HG02623 (cell line): ENCODE results near the gene XRCC4.
A peak's percentile ranks its signal among the peaks of the same experiment; 100 is the strongest.
"Not testable (repeated sequence)": the region's sequence is repeated elsewhere in the genome, so short reads cannot be mapped to it uniquely, and the experiment has no call there.

Experiments used
- ATAC-seq: cut with Tn5 transposase; IDR thresholded peaks from one replicate; pipeline ENCODE4 v1.9.1; 2021; ENCODE audit warnings: moderate library complexity; ENCODE audit not compliant: unreplicated experiment

Gene XRCC4

DNA sequence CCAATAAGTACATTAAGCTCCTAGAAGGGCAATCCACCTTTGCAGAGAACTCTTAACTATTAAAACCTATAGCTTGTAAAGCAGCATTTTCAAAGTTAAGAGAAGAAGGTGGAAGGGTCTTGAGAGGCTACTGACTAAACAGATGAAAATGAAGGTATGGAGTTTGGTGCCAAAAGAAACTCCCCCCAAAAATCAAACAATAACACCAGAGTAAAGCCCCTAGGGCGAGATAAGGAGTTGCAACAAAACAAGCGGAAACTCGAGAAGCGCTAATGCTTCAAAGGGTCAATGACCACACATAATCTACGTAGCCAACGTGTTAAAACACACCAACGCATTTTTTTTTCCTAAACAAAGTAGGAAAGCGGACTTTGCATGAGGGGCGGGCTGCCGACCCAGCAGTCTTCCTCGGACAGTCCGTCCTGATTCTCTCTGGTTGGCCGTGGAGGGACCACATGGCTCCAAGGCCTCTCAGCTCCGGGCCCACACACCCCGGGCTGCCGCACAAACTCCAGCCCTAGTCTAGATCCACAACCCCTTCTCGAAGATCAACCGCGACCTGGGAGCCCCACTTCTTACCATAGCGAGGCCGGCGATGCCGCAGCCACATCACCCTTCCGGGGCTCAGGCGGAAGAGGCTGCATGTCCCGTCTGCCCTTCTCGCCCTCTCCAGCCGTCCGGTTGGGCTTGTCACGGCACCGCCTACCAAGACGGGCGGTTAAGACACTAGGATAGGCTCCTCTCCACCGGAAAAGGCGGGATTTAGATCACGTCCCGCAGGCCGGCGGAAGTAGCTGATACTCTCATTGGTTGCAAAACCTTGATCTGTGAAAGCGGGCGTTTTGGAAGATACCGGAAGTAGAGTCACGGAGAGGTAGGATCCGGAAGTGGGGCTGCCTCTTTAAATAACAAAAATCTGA, at the start of gene XRCC4, which contains the start of gene TMEM167A:
XRCC4 (plus strand) TSS at position 806 of the 920 bp plus-strand sequence. CDS start 27,373 bp downstream, outside the sequence.
TMEM167A (minus strand) TSS at position 653 of the 920 bp plus-strand sequence; CDS start at position 582, 71 bp downstream.
- ATAC-seq = peak; percentile 98

DNA sequence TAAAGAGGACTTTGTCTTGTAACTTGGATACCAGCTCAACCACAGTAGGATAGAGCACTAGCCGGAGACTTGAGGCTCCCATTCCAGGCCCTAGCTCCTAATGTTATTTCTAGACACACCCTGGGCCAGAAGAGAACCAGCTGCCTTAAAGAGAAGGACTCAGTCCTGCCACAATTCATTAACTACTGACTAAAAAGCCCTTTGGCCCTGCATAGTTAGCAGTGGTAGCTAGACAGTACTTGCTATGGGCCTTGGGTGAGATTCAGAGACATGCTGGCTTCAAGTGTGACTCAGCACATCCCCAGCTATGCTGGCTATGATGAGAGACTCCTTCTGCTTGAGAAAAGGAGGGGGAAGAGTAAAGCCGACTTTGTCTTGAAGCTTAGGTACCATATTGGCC, 47.4 kb upstream of the XRCC4 start:
- ATAC-seq = no peak

DNA sequence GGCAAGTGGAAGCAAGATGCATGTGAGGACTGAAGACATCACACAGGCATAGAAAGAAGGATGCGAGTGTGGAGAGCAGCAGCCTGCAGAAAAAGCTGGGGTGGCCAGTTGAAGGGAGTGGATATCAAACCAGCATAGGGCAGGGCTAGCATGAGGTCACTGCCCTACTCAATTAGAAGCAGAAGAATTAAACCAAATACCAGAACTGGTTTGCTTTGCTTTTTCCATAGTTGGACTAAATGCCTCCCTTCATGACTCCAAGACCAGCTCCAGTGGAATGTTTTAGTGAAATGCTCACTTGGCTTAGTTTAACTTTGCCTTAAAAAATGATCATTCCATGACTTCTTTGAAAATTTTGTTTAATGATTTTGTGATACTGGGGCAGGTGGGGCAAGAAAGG, 46.0 kb upstream of the XRCC4 start:
- ATAC-seq = no peak

DNA sequence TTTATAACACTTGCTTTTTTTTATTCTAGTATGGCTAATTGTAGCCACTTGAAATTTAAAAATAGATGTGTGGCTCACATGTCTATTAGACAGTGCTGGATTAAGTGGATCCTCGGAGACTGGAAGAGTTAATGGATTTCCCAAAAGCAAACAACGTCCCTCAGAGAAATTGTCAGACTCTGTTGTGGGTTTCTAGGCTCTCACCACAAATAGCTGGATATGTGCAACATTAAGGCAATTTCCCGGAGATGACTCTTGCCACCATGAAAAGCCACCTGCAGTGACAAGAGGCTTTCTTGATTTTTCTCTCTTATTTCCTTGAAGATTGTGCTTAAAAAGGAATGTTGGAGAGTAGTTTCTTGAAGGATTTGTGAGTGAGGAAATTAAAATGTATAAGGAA, 43.3 kb upstream of the XRCC4 start:
- ATAC-seq = no peak

DNA sequence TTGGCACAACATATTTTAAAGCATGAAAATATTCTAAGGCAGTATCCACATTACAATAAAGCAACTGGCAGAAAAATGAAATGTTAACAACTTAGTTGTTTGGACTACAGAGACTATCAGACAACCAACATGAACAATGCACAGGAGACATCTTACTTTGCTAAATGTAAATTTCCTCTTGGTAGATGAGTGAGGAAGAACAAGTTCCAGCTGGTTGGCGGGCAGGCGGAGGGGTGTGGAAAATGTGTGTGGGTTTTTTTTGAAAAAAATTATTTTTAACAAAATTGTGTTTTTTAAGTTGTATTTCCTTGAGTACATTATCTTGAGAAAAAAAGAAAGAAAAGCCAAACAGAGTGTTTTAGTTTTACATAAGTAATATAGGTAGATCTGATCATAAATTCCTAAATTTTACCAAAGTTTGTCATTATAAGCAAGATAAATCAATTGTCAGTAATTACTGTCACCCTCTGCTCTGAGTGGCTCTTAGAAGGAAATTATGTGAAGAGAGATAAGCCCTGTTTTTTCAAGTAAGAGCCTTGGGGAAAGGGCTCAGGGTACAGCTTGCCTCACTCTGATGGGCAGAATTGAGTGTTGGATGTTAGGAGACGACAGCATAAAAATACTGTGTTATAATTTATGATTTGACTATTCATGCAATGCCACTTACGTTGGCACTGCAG, 42.7 kb upstream of the XRCC4 start:
- ATAC-seq = no peak

DNA sequence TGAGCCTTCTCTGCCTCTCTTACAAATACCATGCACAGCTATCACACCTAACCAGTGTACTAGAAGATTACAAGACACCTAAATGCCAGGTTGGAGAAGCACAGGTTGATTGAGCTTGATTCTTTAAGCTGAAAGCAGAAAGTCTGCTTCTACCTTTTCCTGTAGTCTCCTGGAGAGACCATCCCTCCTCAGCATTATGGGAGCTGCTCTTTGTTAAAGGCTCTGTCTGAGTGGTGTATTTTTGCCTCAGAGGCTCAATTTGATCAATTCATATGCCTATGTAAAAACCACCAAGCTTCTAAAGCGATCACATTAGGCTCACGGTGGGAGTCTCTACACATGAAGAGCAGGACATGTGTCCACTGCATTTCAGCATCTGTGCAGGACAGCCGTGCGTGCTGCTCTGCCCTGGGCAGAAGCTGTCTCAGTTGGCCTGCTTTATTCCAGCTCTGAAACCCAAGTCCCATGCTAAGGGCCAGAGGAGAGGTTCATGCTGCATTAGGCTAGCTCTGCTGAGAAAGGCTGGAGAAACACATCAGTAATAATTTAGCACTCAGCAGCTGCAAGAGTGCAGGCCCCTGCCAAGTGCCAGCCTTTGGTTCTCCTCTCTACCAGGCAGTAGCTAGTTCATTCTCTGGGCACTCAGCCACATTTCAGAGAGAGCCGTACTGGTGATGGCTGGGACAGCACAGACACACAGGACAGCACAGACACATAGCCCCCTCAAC, 41.8 kb upstream of the XRCC4 start:
- no peak for ATAC-seq

DNA sequence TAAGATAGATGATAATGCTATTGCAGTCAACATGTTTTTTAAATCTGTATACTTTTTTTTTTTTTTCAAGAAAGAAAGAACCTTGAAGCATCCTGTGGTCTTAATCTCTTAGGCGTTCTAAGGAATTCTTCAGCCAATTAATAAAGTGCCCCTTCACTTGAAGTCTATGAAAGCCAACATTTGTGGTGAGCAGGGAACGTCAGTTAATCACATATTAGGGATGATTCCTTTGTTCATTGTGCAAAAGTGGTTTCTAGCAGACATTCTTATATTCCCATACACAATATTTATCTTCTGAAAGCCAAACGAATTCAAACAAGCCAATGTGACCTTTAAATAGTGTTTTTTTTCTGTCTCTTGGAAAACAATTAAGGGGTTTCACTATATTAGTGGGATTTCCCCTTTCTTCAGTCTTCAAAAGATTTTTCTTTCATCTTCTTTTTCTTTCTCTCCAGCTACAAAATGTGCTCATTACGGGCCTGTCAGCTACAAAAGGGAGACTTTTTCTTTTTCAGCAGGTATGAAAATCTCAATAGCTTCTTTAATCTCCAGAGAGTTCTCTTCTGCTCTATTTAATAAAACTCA, 40.3 kb upstream of the XRCC4 start:
- ATAC-seq = no peak

DNA sequence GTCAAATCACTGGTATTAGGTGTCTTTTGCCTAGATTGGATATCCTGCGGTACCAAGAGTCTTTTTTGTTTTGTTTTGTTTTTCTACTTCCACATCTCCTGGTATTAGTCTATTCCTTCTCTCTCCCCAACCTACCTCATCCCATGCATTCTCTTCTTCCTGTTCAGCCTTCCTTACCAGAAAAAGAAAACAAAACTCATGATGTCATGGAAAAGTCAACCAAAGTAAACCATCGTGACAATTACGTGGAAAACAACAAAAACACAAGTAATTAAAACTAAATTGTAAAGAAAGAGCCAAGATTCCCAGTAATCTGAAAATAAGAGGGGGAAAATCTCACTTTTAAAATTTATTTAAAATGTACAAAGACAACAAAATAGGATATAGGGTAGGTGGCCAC, 38.4 kb upstream of the XRCC4 start:
- no peak for ATAC-seq

DNA sequence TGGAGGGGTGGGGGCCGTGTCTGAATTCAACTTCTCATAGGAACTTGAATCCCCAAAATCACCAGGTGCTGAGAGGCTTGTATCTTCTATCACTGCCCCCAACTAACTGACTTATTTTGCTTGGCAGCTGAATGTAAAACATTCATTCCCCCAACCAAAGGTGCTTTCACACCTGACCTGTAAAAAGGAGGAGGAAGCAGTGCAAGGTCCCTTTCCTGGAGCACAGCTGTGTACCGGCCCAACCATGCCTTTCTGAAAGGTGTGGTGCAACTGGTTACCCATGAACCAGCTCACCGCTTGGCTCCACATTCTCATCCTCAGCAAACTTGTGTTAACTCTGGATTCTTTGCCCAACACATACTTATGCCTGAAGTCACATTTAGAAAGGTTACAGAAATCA, 34.8 kb upstream of the XRCC4 start:
- ATAC-seq = no peak

DNA sequence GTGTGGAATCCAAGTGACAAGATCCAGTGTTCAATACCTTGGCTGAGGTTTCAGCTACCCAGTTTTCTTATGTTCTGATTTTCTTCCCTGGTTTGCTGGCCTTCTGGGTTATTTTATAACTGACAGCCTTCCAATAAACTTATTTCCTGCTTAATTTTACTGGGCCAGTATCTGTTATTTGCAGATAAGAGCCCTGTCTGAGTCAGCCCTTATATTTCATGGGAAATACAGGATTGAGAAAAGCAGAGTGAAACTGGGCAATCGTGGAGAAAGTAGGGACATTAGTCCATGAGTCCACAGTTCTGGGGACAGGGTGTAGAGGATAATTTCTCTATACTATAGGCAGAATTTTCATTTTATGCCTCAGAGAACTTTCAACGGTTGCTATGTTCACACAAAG, 32.4 kb upstream of the XRCC4 start:
- ATAC-seq = no peak

DNA sequence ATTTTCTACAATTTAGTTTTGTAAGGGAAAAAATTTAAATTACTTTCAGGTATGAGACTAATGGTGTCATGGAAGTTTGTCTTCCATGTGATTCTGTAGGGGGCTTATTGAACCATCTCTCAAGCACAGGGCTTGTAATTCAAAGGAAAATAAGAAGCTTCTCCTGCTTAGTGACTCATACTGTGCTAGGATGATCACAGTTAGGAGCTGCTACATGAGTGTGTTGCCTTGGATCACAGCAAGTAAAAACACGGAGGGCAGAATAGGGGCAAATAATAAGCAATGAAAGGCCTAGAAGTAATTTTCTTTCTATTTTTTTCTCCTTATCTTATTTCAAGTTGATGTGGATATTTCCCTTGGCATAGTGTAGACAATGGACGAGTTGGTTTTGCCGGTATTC, 29.1 kb upstream of the XRCC4 start:
- no peak for ATAC-seq

DNA sequence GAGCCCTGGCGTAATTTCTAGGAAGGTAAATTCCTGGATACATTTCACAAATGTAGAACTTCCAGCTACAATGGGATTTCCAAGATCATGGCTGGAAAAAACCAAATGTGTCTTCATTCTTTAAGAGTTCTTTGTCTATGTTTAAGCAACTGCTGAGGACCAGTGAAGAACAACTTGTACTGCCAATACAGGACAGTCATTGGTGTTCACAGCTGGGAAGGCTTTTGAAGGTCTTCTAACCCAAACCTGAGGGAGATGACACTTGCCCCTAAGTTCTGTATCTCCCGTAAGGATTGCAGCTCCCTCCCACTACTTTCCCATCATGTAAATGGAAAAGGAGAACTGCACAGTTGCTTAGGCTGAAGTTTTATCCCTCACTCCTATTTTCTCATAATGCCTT, 28.5 kb upstream of the XRCC4 start:
- no peak for ATAC-seq

DNA sequence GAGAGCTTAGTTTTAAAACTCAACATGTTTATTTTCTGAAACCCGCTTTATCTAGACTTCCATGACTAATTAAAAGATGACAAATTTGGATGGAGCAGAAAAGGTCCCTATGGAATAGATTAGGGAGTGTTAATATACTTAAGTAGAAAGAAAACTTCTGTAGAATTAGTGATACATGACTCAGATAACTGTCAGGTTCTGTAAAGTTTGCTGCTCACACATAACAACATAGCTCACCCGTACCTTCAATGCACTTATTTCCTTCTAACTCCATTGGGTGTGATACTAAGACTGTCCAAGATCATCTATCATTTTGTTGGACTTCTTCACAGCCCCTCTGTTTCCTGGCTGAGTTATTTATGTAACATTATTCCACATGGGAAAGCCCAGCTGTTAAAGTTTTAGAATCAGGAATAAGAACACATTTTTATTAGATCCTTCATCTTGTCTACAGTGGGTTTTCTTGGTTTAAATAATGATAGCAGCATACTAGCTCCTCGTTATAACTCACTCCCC, 27.9 kb upstream of the XRCC4 start:
- ATAC-seq = no peak

DNA sequence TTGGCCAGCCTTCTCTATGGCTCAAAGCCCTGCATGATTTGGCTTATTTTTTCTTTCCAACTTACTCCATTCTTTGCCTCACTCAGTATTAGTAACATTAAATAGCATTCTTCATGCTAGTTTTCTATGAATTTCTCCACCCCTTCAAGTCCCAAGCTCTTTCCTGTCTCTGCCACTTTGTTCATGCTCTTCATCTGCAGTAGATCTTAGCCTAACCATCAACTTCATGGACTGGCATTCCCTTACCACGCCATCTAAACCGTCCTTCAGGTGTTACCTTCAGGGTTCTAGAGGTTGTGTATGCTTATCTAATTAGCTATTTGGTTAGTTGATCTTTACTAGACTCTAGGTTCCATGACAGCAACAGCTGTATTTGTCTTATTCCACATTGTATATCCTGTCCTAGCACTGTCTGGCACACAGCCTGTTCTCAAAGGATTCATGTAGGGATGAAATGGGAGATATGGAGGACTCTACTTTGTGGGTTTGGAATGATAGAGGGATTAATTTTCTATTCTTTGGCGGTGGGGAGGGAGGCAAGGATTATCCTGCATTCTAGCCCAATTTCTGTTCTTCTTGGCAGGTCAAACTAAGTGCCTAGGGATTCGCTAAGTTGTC, 26.5 kb upstream of the XRCC4 start:
- ATAC-seq = no peak

DNA sequence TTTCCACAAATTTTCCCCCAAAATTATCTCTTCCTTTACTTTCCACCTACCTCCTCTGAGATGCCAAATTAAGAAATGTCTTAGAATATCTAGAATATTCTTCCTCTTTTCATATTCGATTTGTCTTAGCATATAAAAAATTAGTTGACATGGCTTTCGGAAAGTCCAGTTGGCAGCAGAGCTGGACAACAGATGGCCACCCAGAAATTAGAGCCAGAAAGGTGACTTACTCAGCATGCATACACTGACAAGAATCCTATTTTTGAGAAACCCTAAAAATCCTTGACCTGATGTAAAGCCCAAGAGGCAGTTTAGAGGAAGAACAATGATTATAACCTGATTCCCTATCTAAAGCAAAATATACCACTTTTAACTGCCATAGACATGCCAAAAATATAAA, 22.2 kb upstream of the XRCC4 start:
- ATAC-seq = no peak

DNA sequence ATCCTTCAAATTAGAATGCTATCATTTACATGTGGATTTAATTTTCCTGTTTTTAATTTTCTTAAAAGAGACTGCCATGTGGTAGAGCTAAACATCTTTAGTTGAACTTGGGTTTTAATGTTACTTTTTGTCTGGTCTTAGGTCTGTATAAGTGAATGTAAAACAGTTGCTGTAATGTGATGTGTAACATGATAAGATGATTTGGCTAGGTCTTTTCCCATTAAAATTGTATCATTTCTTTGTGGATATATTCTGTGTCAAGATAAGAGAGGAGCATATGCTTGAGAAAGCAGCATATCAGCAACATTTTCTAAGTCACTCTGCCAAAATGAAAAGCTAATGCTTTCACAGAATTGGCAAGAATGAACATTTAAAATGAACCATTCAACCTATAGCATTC, 18.6 kb upstream of the XRCC4 start:
- no peak for ATAC-seq

DNA sequence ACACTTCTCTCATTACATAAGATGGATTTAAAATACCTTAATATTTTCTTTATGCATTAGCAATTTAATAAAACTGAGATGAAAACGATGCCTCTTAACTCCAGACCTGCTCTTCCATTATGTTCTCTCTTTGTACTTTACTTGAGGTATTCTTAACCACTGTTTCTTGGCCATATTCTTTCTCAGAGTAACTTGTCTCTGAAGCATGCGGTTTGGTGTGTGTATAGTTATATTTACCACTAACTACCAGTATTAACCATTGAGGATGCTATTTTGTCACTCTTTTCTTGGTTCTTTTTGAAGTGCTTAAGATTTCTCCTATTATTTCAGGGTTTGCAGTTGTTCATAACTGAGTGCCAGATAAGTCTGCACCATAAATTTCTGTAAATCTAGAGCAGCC, 18.0 kb upstream of the XRCC4 start:
- no peak for ATAC-seq

DNA sequence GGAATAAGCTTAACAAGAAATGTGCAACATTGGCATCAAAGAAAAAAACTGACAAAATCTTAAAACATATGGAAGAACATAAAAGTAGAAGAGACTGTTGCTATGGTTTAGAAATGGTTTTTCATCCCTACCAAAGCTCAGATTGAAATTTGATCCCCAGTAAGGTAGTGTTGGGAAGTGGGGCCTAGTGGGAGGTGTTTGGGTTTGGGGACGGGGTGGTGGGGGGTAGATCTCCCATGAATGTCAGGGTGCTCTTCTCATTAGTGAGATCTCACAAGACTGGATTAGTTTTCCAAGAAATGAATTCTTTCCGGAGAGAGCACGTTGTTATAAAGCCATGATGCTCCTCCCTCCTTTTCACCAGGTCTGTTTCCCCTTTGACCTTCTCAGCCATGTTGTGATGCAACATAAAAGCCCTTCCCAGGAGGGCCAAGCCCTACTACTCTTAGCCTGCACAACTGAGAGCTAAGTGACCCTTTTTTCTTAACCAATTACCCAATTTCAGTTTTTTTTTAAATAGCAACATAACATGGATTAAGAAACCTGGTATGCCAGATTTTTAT, 10.7 kb upstream of the XRCC4 start:
- ATAC-seq = no peak

DNA sequence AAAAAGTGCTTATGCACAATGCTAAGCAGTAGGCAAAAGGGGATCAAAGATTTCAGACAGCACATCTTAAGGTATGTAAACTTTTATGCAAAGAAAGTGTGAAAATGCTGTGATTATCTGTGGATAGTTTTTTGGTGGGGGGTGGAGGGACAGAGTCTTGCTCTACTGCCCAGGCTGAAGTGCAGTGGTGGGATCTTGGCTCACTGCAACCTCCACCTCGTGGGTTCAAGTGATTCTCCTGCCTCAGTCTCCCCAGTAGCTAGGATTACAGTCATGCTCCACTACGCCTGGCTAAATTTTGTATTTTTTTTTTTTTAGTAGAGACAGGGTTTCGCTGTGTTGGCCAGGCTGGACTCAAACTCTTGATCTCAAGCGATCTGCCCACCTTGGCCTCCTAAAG, 10.0 kb upstream of the XRCC4 start:
- ATAC-seq = not testable (repeated sequence)
